Fibroblast of skin of left biceps (primary cell): ENCODE data around the gene GALNT13.

ENCODE experiments used
- DNase-seq, 2 experiments: peaks; one replicate each; pipeline ENCODE4 v3.0.0-alpha.2; 2013; ENCODE audit warnings: low read depth in 2 of 2

Gene GALNT13

GRCh38 chr2:154223726-154224125 is 352.0 kb downstream of the GALNT13 start:
- no peak for DNase-seq

- DNase-seq = no peak
Observed at GRCh38 chr2:154226931-154227330, 355.2 kb downstream of the GALNT13 start.

GRCh38 chr2:154228566-154229280 is 357.0 kb downstream of the GALNT13 start:
- DNase-seq = no peak

GRCh38 chr2:154229966-154230365 is 358.2 kb downstream of the GALNT13 start:
- no peak for DNase-seq

- DNase-seq = no peak
Observed at GRCh38 chr2:154231021-154231420, 359.3 kb downstream of the GALNT13 start.

GRCh38 chr2:154233231-154233630 is 361.5 kb downstream of the GALNT13 start:
- no peak for DNase-seq

GRCh38 chr2:154238252-154238651 is 366.5 kb downstream of the GALNT13 start:
- DNase-seq = no peak

GRCh38 chr2:154240316-154240715 is 368.6 kb downstream of the GALNT13 start:
- no peak for DNase-seq

- DNase-seq = no peak
Observed at GRCh38 chr2:154240921-154241379, 369.2 kb downstream of the GALNT13 start.

GRCh38 chr2:154242687-154243086 is 371.0 kb downstream of the GALNT13 start:
- no peak for DNase-seq

- no peak for DNase-seq
Observed at GRCh38 chr2:154243685-154244084, 372.0 kb downstream of the GALNT13 start.

GRCh38 chr2:154244932-154245331 is 373.2 kb downstream of the GALNT13 start:
- DNase-seq = no peak

- no peak for DNase-seq
Observed at GRCh38 chr2:154247503-154247902, 375.8 kb downstream of the GALNT13 start.

GRCh38 chr2:154256136-154256535 is 384.4 kb downstream of the GALNT13 start:
- DNase-seq = no peak

GRCh38 chr2:154259030-154259429 is 387.3 kb downstream of the GALNT13 start:
- no peak for DNase-seq

GRCh38 chr2:154261473-154262027 is 389.8 kb downstream of the GALNT13 start:
- no peak for DNase-seq

GRCh38 chr2:154263206-154263605 is 391.5 kb downstream of the GALNT13 start:
- DNase-seq = no peak

GRCh38 chr2:154264024-154264423 is 392.3 kb downstream of the GALNT13 start:
- no peak for DNase-seq

GRCh38 chr2:154267983-154268382 is 396.3 kb downstream of the GALNT13 start:
- no peak for DNase-seq

- no peak for DNase-seq
Observed at GRCh38 chr2:154280543-154280942, 408.8 kb downstream of the GALNT13 start.

GRCh38 chr2:154289870-154290269 is 418.1 kb downstream of the GALNT13 start:
- DNase-seq = no peak

- DNase-seq = no peak
Observed at GRCh38 chr2:154291511-154291910, 419.8 kb downstream of the GALNT13 start.

GRCh38 chr2:154291927-154292326 is 420.2 kb downstream of the GALNT13 start:
- no peak for DNase-seq

- no peak for DNase-seq
Observed at GRCh38 chr2:154293864-154294263, 422.1 kb downstream of the GALNT13 start.
